ENCODE measurements around the gene CLIC4. TPM values are rescaled to one million over a fixed set of nuclear protein-coding genes. Genes with fewer than 3 reads are reported as not detected.

Gene CLIC4
- total RNA-seq, 4 donors from 2014 or later, result 399 to 688 (median 564) TPM

GRCh38 chr1:24860841-24861240, 115.6 kb downstream of the CLIC4 start:
- H3K4me3 ChIP-seq, result no peak overlapping the region
- H3K9me3 ChIP-seq, result no peaks in the 10 kb centered on the region
- TF ChIP-seq CTCF (IDR thresholded peaks at IDR 0.05) (no peak), EP300 (IDR thresholded peaks at IDR 0.05) (no peak), POLR2A (IDR thresholded peaks at IDR 0.05) (no peak)
- no peaks in the 10 kb centered on the region for H3K36me3 ChIP-seq
- no peak for DNase-seq (ENCODE audit: low spot score in 2 of 2)
- H3K27me3 ChIP-seq, result peaks cover 0 to 34% of the 10 kb centered on the region in 2 donors
- no peaks in the 10 kb centered on the region for H3K4me1 ChIP-seq
- 76 to 85% methylated on average over 15 of the region's 15 CpGs for WGBS, 2 donors
- H3K27ac ChIP-seq, result no peak overlapping the region

GRCh38 chr1:24861821-24862727, 116.8 kb downstream of the CLIC4 start:
- Histone ChIP-seq H3K9me3 (no peaks in the 10 kb centered on the region), H3K4me1 (no peaks in the 10 kb centered on the region), H3K36me3 (no peaks in the 10 kb centered on the region), H3K27me3 (peaks cover 0 to 46% of the 10 kb centered on the region in 2 donors), H3K4me3 (no peak overlapping the region), H3K27ac (no peak overlapping the region)
- TF ChIP-seq CTCF (IDR thresholded peaks at IDR 0.05), result no peak
- no peak for TF ChIP-seq EP300 (IDR thresholded peaks at IDR 0.05)
- no peak for TF ChIP-seq POLR2A (IDR thresholded peaks at IDR 0.05)
- WGBS, 2 donors, result 49 to 52% methylated on average over 22 to 26 of the region's 28 CpGs
- no peak for DNase-seq (ENCODE audit: low spot score in 2 of 2)

- TF ChIP-seq POLR2A (IDR thresholded peaks at IDR 0.05), result no peak
- TF ChIP-seq EP300 (IDR thresholded peaks at IDR 0.05), result no peak
- TF ChIP-seq CTCF (IDR thresholded peaks at IDR 0.05), result no peak
- Histone ChIP-seq H3K9me3 (no peaks in the 10 kb centered on the region), H3K27me3 (peaks cover 0 to 53% of the 10 kb centered on the region in 2 donors), H3K36me3 (no peaks in the 10 kb centered on the region), H3K4me1 (no peaks in the 10 kb centered on the region), H3K27ac (no peak overlapping the region), H3K4me3 (no peak overlapping the region)
- DNase-seq (ENCODE audit: low spot score in 2 of 2), result no peak
- WGBS, 2 donors, result 87 to 91% methylated on average over 12 of the region's 12 CpGs
Measured at GRCh38 chr1:24862775-24863483, 117.7 kb downstream of the CLIC4 start.

GRCh38 chr1:24864370-24864777, 119.1 kb downstream of the CLIC4 start:
- Histone ChIP-seq H3K4me3 (no peak overlapping the region), H3K27ac (no peak overlapping the region), H3K27me3 (peaks cover 0 to 59% of the 10 kb centered on the region in 2 donors), H3K9me3 (no peaks in the 10 kb centered on the region), H3K36me3 (no peaks in the 10 kb centered on the region), H3K4me1 (no peaks in the 10 kb centered on the region)
- DNase-seq (ENCODE audit: low spot score in 2 of 2), result no peak
- 33% methylated on average over 8 of the region's 8 CpGs for WGBS, 2 donors
- TF ChIP-seq EP300 (IDR thresholded peaks at IDR 0.05), result no peak
- no peak for TF ChIP-seq POLR2A (IDR thresholded peaks at IDR 0.05)
- no peak for TF ChIP-seq CTCF (IDR thresholded peaks at IDR 0.05)

GRCh38 chr1:24865168-24865567, 119.9 kb downstream of the CLIC4 start:
- Histone ChIP-seq H3K27ac (no peak overlapping the region), H3K4me3 (no peak overlapping the region), H3K4me1 (no peaks in the 10 kb centered on the region), H3K27me3 (peaks cover 0 to 59% of the 10 kb centered on the region in 2 donors), H3K36me3 (no peaks in the 10 kb centered on the region), H3K9me3 (no peaks in the 10 kb centered on the region)
- no peak for DNase-seq (ENCODE audit: low spot score in 2 of 2)
- no peak for TF ChIP-seq POLR2A (IDR thresholded peaks at IDR 0.05)
- no peak for TF ChIP-seq EP300 (IDR thresholded peaks at IDR 0.05)
- no peak for TF ChIP-seq CTCF (IDR thresholded peaks at IDR 0.05)
- WGBS, 2 donors, result 71 to 72% methylated on average over 7 of the region's 7 CpGs

Data from tibial nerve (tissue), 4 donors.